Body of pancreas (tissue), 4 donors: ENCODE results near the gene NUCB2. TPM values are rescaled to one million over a fixed set of nuclear protein-coding genes. Genes with fewer than 3 reads are reported as not detected.

Experiments
- ATAC-seq: fragments of 150-250 bp; one replicate; pipeline ENCODE4 v1.9.1; 2016
- DNase-seq, 4 donors: peaks; one replicate each; pipeline ENCODE4 v3.0.0-alpha.2; 2019
- H3K27ac ChIP-seq, 4 donors: fragments of 200-600 bp; sonication (generic); 1 replicate in 3 of 4; 2 replicates in 1 of 4; pipeline versions ENCODE4 v1.5.1 to v1.6.1; 2016 to 2019; ENCODE audit warnings: mild to moderate bottlenecking in 1 of 4, mixed read lengths in 1 of 4, moderate library complexity in 1 of 4
- H3K27me3 ChIP-seq, 2 donors: fragments of 200-600 bp; sonication (generic); one replicate each; pipeline ENCODE4 v1.6.0; 2016; ENCODE audit warnings: mild to moderate bottlenecking in 1 of 2
- H3K36me3 ChIP-seq, 2 donors: fragments of 200-600 bp; sonication (generic); replicated peaks in 1 of 2; 2 replicates each; pipeline ENCODE4 v1.5.1; 2016; ENCODE audit warnings: low read depth in 2 of 2; ENCODE audit not compliant: insufficient read depth in 1 of 2
- H3K4me1 ChIP-seq: fragments of 200-600 bp; sonication (generic); one replicate; pipeline ENCODE4 v1.6.0; 2016
- H3K4me3 ChIP-seq, 2 donors: fragments of 200-600 bp; sonication (generic); 1 replicate in 1 of 2; 2 replicates in 1 of 2; pipeline ENCODE4 v1.5.1; 2016 to 2019
- H3K9me3 ChIP-seq, 3 donors: fragments of 200-600 bp; sonication (generic); 1 replicate in 2 of 3; 2 replicates in 1 of 3; pipeline ENCODE4 v1.5.1; 2016
- POLR2A ChIP-seq, 3 donors: fragments of 450-650 bp; IDR thresholded peaks; one replicate each; pipeline ENCODE4 v1.6.1; 2016; ENCODE audit warnings: antibody characterized with exemption in 3 of 3, mild to moderate bottlenecking in 2 of 3
- WGBS, 2 donors: methylation state at CpG; one replicate each; pipeline ENCODE4 v1.1.5; 2017; 5-methylcytosine and 5-hydroxymethylcytosine counted together
- intact Hi-C: fragments of 100-400 bp; cut with DNase I; formaldehyde crosslinking; loops from one replicate; pipeline ENCODE4 v1.15.1; 2023
- total RNA-seq, 2 donors: library from RNA; depleted of rRNA; stranded (reverse); fragments of >200 nt; gene quantifications; one replicate each; pipeline ENCODE4 v1.1.0, GENCODE V29; 2016
- TF ChIP-seq, protein P1 (sequence below), 7 experiments: fragments of 450-650 bp in 4 of 7; fragments of 200-600 bp in 3 of 7; sonication (generic) in 3 of 7; IDR thresholded peaks; one replicate each; pipeline ENCODE4 v1.5.1; 2016 to 2019; ENCODE audit warnings: antibody characterized with exemption in 7 of 7

The NUCB2 gene
- total RNA-seq, 2 donors from 2014 or later = 106 to 156 TPM

GRCh38 chr11:17250561-17251350, 25.8 kb upstream of the NUCB2 start:
- no peak for ATAC-seq
- Histone ChIP-seq H3K27me3 (no peaks in the 10 kb centered on the region), H3K4me3 (no peak overlapping the region), H3K4me1 (no peaks in the 10 kb centered on the region), H3K9me3 (no peaks in the 10 kb centered on the region), H3K36me3 (no peaks in the 10 kb centered on the region), H3K27ac (no peak overlapping the region)
- TF ChIP-seq, protein P1, sequence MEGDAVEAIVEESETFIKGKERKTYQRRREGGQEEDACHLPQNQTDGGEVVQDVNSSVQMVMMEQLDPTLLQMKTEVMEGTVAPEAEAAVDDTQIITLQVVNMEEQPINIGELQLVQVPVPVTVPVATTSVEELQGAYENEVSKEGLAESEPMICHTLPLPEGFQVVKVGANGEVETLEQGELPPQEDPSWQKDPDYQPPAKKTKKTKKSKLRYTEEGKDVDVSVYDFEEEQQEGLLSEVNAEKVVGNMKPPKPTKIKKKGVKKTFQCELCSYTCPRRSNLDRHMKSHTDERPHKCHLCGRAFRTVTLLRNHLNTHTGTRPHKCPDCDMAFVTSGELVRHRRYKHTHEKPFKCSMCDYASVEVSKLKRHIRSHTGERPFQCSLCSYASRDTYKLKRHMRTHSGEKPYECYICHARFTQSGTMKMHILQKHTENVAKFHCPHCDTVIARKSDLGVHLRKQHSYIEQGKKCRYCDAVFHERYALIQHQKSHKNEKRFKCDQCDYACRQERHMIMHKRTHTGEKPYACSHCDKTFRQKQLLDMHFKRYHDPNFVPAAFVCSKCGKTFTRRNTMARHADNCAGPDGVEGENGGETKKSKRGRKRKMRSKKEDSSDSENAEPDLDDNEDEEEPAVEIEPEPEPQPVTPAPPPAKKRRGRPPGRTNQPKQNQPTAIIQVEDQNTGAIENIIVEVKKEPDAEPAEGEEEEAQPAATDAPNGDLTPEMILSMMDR (IDR thresholded peaks at IDR 0.05) = no peak
- TF ChIP-seq POLR2A (IDR thresholded peaks at IDR 0.05) = no peak
- intact Hi-C loops = no loop called here
- DNase-seq = no peak

DNA sequence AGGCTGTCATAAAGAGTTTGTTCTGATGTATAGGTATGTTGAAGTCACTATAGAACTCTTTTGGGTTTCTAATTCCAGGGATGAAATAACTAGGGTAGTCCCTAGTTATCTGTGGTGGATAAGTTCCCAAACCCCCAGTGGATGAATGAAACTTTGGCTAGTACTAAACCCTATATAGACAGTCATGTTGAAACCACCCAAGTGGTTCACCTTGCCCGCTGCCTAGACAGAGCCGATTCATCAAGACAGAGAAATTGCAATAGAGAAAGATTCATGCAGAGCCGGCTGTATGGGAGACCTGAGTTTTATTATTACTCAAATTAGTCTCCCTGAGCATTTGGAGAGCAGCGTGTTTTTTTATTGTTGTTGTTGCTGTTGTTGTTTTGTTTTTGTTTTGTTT, 23.8 kb upstream of the NUCB2 start:
- no peaks in the 10 kb centered on the region for H3K27me3 ChIP-seq
- H3K27ac ChIP-seq = no peak overlapping the region
- WGBS, 2 donors = 69 to 80% methylated on average over 4 of the region's 4 CpGs
- H3K36me3 ChIP-seq = no peaks in the 10 kb centered on the region
- H3K9me3 ChIP-seq = no peaks in the 10 kb centered on the region
- no peaks in the 10 kb centered on the region for H3K4me1 ChIP-seq
- TF ChIP-seq, protein P1 (IDR thresholded peaks at IDR 0.05) = no peak
- TF ChIP-seq POLR2A (IDR thresholded peaks at IDR 0.05) = no peak
- intact Hi-C loops = no loop called here
- ATAC-seq (no peak), DNase-seq (no peak)
- H3K4me3 ChIP-seq = no peak overlapping the region

GRCh38 chr11:17256512-17256911, 20.0 kb upstream of the NUCB2 start:
- no peak for DNase-seq
- 85 to 97% methylated on average over 3 of the region's 3 CpGs for WGBS, 2 donors
- TF ChIP-seq, protein P1 (IDR thresholded peaks at IDR 0.05) = no peak
- TF ChIP-seq POLR2A (IDR thresholded peaks at IDR 0.05) = no peak
- intact Hi-C loops = no loop called here
- Histone ChIP-seq H3K36me3 (no peaks in the 10 kb centered on the region), H3K27me3 (no peaks in the 10 kb centered on the region), H3K9me3 (no peaks in the 10 kb centered on the region), H3K27ac (no peak overlapping the region), H3K4me3 (no peak overlapping the region), H3K4me1 (no peaks in the 10 kb centered on the region)
- no peak for ATAC-seq

- no peaks in the 10 kb centered on the region for H3K27me3 ChIP-seq
- H3K36me3 ChIP-seq = no peaks in the 10 kb centered on the region
- intact Hi-C loops = no loop called here
- H3K4me3 ChIP-seq = no peak overlapping the region
- no peaks in the 10 kb centered on the region for H3K4me1 ChIP-seq
- no peak for DNase-seq
- no peak for ATAC-seq
- TF ChIP-seq POLR2A (IDR thresholded peaks at IDR 0.05) = no peak
- TF ChIP-seq, protein P1 (IDR thresholded peaks at IDR 0.05) = no peak
- no peak overlapping the region for H3K27ac ChIP-seq
- 43 to 53% methylated on average over 1 of the region's 1 CpG for WGBS, 2 donors
- no peaks in the 10 kb centered on the region for H3K9me3 ChIP-seq
Measured at GRCh38 chr11:17257196-17257595, 19.3 kb upstream of the NUCB2 start.

GRCh38 chr11:17258670-17259069, 17.9 kb upstream of the NUCB2 start:
- Histone ChIP-seq H3K4me1 (no peaks in the 10 kb centered on the region), H3K9me3 (no peaks in the 10 kb centered on the region), H3K36me3 (no peaks in the 10 kb centered on the region), H3K27me3 (no peaks in the 10 kb centered on the region), H3K27ac (no peak overlapping the region), H3K4me3 (no peak overlapping the region)
- ATAC-seq = no peak
- DNase-seq = no peak
- TF ChIP-seq, protein P1 (IDR thresholded peaks at IDR 0.05) = no peak
- TF ChIP-seq POLR2A (IDR thresholded peaks at IDR 0.05) = no peak
- intact Hi-C loops = no loop called here
